ENCODE results near the gene NDE1.
A peak's percentile ranks its signal among the peaks of the same experiment; 100 is the strongest.
"Not testable (repeated sequence)": the region's sequence is repeated elsewhere in the genome, so short reads cannot be mapped to it uniquely, and the experiment has no call there.

The NDE1 gene

GRCh38 chr16:15650698-15651171 lies 690 bp downstream of the NDE1 start:
- no peak for DNase-seq (ENCODE audit: low read depth, low spot score)

- no peak for DNase-seq (ENCODE audit: low read depth, low spot score)
These were observed 2.4 kb downstream of the NDE1 start for GRCh38 chr16:15652293-15653001.

- DNase-seq (ENCODE audit: low read depth, low spot score) = no peak
These were observed 3.2 kb downstream of the NDE1 start for GRCh38 chr16:15653227-15653626.

GRCh38 chr16:15654591-15654990 lies 4.5 kb downstream of the NDE1 start:
- no peak for DNase-seq (ENCODE audit: low read depth, low spot score)

- DNase-seq (ENCODE audit: low read depth, low spot score) = not testable (repeated sequence)
These were observed 5.5 kb downstream of the NDE1 start for GRCh38 chr16:15655561-15655960.

- DNase-seq (ENCODE audit: low read depth, low spot score) = no peak
These were observed 8.1 kb downstream of the NDE1 start for GRCh38 chr16:15658149-15658548.

GRCh38 chr16:15658556-15658955 lies 8.5 kb downstream of the NDE1 start:
- no peak for DNase-seq (ENCODE audit: low read depth, low spot score)

- DNase-seq (ENCODE audit: low read depth, low spot score) = no peak
These were observed 10.2 kb downstream of the NDE1 start for GRCh38 chr16:15660203-15660601.

- DNase-seq (ENCODE audit: low read depth, low spot score) = no peak
These were observed 15.1 kb downstream of the NDE1 start for GRCh38 chr16:15665107-15665506.

- no peak for DNase-seq (ENCODE audit: low read depth, low spot score)
These were observed 17.2 kb downstream of the NDE1 start for GRCh38 chr16:15667091-15667742.

- no peak for DNase-seq (ENCODE audit: low read depth, low spot score)
These were observed 21.6 kb downstream of the NDE1 start for GRCh38 chr16:15671530-15672117.

GRCh38 chr16:15672127-15672513 lies 22.1 kb downstream of the NDE1 start:
- DNase-seq (ENCODE audit: low read depth, low spot score) = not testable (repeated sequence)

- peak; percentile 75 for DNase-seq (ENCODE audit: low read depth, low spot score)
These were observed 22.6 kb downstream of the NDE1 start for GRCh38 chr16:15672514-15673167.

GRCh38 chr16:15674571-15674970 lies 24.5 kb downstream of the NDE1 start:
- DNase-seq (ENCODE audit: low read depth, low spot score) = no peak

GRCh38 chr16:15676506-15676905 lies 26.5 kb downstream of the NDE1 start:
- DNase-seq (ENCODE audit: low read depth, low spot score) = no peak

- no peak for DNase-seq (ENCODE audit: low read depth, low spot score)
These were observed 27.4 kb downstream of the NDE1 start for GRCh38 chr16:15677447-15677846.

- peak; percentile 40 for DNase-seq (ENCODE audit: low read depth, low spot score)
These were observed 32.1 kb downstream of the NDE1 start for GRCh38 chr16:15682105-15682570.

GRCh38 chr16:15686287-15686686 lies 36.2 kb downstream of the NDE1 start:
- DNase-seq (ENCODE audit: low read depth, low spot score) = no peak

- no peak for DNase-seq (ENCODE audit: low read depth, low spot score)
These were observed 39.2 kb downstream of the NDE1 start for GRCh38 chr16:15689290-15689689.

- no peak for DNase-seq (ENCODE audit: low read depth, low spot score)
These were observed 40.3 kb downstream of the NDE1 start for GRCh38 chr16:15690296-15690695.

- no peak for DNase-seq (ENCODE audit: low read depth, low spot score)
These were observed 41.0 kb downstream of the NDE1 start for GRCh38 chr16:15691046-15691445.

GRCh38 chr16:15692508-15692907 lies 42.5 kb downstream of the NDE1 start:
- DNase-seq (ENCODE audit: low read depth, low spot score) = not testable (repeated sequence)

Data from brain pericyte (primary cell).